GM15510 (cell line): ENCODE data around the gene KCNK3.

Source experiments
- POLR2A ChIP-seq: IDR thresholded peaks from 3 replicates; pipeline ENCODE4 v1.6.1; 2011; ENCODE audit warnings: borderline replicate concordance; ENCODE audit not compliant: insufficient read length; ENCODE audit errors: extremely low read depth

KCNK3 gene

DNA sequence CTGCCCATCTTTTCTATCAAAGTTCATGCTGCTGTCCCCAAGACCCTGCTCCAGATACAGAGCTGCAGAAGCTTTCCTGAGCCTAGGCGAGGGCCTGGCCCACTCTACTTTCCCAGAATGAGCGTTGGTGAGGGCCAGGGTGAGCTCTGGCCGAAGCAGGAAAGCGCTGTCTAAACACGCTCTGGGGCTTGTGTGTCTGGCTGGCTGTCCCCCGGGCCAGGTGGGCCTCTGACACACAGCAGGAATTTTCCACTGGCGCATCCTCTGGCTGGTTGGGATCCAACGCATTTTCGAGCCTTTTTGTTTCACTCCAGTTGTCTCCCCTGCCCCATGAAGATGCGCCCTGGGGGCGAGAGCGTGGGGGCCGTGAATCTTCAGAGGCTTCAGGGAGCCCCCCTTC, 17.8 kb upstream of the KCNK3 start:
- no peak for TF ChIP-seq POLR2A

DNA sequence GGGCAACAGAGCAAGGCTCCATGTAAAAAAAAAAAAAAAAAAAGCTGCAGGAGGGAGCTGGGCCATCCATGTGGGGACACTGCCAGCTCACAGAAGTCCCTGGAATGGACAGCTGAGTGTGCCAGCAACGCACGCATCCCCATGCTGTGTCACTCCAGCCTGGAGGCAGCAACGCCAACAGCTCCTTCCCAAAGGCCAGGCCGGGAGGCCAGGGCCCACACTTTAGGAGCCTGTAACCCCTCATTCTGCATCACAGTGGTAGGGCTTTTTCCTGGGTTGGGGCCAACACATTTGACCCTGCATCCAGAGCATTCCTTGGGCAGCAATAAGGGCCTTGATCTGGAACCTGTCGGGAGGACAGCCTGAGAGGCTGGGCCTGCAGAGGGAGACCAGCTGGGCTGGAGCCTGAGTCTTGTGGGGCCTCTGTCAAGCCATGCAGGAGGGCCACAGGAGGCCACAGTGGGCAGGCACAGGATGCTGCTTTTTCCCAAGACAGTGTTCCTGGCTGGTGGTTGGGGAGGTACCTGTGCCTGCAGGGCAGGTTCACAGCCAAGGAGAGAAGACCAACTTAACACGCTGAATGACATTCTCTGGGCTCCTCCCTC, 16.8 kb upstream of the KCNK3 start:
- no peak for TF ChIP-seq POLR2A

DNA sequence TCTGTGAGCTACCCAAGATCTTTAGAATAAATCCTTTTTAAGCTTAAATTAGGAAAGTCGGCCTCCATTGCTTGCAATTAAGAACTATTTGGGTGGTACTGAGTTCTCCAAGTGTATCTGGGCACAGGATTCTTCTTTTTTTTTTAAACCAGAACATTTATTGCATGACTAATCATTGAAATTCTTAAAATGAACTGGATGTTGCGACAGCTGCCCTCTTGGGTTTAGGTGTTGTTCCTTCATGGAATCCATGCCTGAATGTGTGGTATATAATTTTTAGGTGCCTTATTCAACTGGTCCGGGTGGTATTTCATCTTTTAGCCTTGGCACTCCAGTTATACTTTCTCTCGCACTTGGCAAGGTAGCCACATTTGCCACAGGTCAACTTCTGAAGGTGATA, 14.5 kb upstream of the KCNK3 start:
- TF ChIP-seq POLR2A: no peak

DNA sequence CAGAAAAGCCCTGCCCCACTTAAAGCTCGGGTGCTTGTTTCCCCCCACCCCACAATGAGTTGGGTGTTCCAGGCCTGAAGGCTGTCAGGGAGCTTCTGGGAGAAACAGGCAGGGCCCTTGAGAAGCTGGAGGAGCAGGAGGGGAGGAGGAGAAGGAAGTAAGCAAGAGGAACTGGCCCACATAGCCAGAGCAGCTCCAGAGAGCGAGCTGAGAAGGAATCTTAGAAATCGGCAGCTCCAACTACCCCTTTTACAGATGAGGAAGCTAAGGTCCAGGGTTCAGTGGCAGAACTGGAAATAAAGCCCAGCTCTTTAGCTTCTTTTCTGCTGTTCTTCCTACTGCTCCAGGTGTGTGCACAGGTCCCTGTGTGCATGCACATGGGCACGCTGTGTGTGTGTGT, 12.7 kb upstream of the KCNK3 start:
- no peak for TF ChIP-seq POLR2A

DNA sequence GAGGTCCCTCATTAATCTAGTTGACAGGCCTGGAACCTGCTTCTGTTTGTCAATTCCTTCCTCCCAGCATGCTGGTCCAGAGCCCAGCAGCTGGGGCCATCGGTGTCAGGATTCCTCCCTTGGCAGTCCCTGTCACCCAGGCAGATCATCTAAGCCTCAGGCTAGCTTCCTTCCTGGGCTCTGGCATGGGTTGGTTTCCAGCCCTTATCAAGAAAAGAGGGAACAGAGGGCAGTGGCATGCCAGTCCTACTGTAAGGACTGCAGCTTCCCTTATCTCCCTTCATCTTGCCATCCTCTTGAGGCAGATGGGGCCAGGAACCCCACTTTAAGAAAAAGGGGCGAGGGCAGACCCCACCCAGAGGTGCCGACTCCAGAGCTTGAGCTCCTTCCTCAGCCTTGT, 10.9 kb upstream of the KCNK3 start:
- TF ChIP-seq POLR2A: no peak

DNA sequence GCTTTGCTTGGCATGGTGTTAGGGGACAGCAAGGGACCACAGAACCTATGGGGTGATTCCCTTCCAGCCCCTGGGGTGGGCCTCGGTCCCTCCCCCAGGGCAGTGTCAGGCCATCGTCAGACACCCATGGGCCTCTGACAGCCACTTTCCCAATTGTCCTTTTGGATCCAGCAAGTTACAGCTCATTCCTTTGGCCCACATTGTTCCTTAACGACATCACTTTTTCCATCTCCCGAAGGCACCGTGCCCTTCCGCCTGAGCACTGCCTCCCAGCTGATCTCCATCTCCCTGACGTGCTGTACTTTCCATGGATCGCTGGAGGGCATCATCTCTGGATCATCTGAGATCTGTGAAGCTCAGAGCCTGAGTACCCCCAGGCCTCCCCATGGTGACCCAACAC, 10.4 kb upstream of the KCNK3 start:
- no peak for TF ChIP-seq POLR2A

DNA sequence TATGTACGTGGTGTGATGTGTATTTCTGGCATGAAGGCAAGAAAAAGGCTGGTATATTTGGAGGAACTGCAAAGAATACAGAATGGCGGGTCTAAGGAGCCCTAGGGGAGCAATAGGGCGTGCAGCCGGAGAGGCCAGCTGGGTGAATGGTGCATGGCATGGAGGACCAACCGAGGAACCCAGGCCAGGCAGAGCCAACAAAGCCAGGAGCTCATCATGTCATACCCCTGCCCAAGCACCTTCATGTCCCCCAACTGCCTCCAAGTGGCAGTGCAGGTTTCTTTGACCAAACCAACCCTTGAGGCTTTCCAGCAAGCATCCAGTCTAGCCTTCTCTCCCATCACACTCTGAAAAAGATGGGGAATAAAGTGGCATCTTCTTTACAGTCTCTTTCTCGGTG, 8.9 kb upstream of the KCNK3 start:
- no peak for TF ChIP-seq POLR2A

DNA sequence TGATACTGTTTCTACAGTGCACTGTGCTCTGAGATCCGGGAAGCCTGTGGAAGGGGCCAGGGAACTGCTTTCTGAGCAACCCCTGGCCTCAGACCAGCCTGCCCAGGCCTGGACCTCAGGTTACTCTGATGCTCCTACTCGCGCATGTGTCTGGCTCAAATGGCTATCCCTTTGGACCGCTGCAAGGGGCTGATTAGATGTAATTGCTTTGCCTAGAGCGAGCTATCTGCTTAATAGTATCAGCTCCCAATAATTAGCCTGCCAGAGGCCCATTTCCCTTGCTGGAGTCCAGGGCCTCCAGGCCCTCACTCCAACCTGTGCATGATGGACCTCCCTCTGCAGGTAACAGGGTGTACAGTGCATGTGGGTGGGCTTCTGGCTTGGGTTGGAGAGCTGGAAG, 7.2 kb upstream of the KCNK3 start:
- no peak for TF ChIP-seq POLR2A

DNA sequence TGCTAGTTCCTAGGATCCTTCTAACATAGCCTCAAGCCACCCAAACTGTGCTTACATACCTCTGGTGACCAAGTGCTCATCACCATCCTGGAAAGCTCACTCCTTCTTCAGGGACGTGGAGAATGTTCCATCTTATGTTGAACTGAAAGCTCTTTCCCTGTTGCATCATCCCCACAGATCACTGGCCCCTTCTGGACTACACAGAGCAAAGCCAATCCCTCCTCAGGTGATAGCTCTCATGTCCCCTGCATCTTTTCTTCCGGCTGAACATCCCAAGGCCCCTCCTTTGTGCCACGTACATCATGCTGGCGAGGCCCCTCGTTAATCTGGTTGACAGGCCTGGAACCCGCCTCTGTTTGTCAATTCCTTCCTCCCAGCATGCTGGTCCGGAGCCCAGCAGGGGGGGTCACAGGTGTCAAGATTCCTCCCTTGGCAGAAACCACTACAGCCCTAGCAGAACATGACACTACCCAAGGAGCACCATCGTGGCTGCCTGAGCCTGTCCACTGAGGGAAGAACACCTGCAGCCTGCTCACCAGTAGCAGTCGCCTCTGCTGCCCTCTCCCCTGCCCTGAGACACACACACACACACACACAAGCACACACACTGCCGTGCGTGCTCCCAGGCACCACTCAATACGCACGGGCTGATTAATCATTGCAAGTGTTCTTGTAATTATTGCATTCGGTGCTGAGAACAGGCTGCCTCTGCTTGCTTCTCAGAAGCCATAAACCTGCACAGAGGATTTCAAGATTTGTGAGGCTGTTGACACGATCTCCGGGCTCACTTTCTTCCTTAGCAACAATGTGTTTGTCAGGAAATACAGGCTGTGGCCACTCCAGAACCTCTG, 6.3 kb upstream of the KCNK3 start:
- TF ChIP-seq POLR2A: no peak

DNA sequence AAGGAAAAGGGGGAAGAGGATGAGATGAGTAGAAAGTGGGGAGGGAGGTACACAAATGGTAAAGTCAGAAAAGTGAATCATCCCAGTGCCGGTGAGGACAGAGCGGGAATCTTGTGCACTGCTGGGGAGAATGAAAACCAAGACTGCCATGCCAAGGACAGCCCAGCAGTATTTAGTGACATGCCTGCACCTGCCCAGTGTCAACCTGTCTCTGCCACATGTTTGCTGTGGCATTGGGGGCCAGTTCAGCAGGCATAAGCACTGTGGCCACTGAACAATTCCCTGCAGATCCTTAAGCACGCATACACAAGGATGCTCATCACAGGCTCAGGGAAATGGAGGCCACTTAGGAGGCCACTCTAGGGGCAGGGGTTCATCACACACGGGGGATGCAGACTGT, 5.2 kb upstream of the KCNK3 start:
- no peak for TF ChIP-seq POLR2A

DNA sequence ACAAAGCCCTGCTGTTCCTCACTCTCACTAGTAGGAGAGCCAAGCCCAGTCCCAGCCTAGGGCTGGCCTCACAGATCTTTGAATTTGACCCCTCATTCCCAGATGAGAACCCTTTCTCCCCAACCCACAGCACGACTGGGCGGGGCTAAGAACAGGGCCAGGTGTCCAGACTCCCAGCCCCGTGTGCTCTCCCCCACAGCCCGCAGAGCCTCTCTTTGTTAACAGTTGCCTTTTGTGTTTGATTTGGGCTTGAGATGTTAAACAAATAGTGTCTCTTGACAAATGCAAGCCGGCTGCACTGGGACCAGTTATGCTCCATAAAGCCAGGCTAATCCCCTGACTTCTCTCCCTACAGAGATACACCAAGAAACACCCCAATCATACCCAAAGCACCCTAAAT, 4.7 kb upstream of the KCNK3 start:
- no peak for TF ChIP-seq POLR2A

DNA sequence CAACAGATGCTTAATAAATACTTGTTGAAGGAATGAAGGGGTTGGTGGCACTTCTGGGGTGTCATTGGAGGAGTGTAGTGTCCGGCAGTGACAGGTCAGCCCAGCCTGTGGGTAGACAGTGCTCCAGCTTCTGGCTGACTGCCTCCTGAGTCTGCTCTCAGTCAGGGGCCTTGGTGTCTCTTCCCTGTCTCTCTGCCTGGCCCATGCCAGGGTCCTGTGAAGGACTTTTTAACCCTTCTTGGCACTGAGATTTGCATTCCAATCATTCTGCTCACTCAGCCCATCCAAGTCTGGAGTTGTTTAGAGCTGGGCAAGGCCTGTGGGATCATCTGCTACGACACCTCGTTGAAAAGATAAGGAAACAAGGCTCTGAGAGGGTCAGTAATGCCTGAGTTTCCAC, 1.4 kb upstream of the KCNK3 start:
- TF ChIP-seq POLR2A: no peak

DNA sequence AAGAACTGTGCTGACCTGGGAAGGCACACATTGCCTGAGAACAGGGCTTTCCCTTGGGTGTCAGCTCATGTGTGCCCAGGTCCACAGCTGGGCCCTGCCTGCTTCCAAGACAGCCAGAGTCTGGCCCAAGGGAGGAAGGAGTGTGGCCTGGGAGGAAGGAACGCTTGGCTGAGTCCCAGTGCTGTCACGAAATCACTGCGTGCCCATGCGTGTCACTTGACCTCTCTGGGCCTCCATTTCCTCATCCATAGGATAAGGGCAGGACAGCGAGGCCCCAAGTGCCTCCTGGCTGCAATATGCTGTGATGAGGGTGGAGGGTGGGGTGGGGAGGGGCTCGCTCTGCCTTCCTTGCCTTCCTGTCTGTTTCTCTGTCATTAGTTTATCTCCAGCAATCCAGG, 642 bp upstream of the KCNK3 start:
- TF ChIP-seq POLR2A: no peak

DNA sequence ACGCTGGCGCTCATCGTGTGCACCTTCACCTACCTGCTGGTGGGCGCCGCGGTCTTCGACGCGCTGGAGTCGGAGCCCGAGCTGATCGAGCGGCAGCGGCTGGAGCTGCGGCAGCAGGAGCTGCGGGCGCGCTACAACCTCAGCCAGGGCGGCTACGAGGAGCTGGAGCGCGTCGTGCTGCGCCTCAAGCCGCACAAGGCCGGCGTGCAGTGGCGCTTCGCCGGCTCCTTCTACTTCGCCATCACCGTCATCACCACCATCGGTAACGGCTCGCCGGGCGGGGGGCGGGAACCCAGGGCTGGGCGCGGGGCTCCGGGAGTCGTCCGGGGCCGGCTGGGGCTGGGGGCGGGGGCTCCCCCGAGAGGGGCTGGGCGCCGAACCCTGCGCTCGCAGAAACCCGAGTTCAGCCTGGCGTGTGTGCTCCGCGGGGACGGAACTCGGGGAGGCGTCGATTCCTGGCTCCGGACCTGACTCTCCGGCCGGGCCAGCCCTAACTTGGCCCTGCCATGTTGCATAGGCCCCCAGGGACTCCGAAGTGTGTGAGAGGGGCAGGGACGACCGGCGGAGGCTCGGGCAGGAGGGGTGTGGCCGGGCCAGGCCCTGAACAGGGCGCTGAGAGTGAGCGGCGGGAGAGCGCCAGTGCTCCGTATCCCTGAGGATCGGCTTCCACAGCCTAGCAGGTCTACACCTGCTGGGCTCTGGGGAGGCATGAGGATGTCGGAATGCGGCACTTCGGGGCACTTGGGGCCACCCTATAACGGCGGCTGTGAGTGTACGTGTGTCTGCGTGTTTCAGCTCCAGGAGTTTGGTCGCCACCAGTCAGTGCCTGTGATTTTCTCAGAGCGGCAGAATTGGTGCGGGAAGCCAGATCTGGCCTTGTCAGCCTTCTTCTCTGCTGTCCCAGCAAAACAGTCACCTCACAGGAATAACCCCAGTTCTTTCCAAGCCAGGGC, 651 bp downstream of the KCNK3 start:
- TF ChIP-seq POLR2A: no peak

DNA sequence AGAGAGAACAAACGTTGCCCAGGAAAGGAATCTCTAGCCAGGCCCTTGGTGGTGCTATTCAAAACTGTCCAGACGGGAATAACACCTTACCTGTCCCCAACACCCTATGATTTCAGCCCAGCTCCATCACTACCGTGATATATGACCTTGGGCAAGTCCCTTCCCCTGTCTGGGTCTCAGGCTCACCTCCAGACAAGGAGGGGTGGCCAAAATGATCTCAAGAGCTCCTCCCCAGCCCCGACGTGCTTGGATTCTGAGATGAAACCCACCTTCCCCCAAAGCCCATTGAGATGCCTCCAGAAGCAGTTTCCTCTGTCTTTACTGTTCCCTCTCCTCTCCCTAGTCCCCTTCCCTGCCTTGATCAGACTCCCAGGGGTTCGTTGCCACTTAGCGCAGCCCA, 1.5 kb downstream of the KCNK3 start:
- TF ChIP-seq POLR2A: no peak
